GM23338 (cell line): Measurements from ENCODE around the gene TEKT2. TPM values are rescaled to one million over a fixed set of nuclear protein-coding genes. Genes with fewer than 3 reads are reported as not detected.
A peak's percentile ranks its signal among the peaks of the same experiment; 100 is the strongest.

Experiments
- ATAC-seq: fragments of 200-7000 bp; cut with Tn5 transposase; 3 replicates; pipeline ENCODE4 v1.9.1; 2020
- DNase-seq: peaks from one replicate; pipeline ENCODE4 v3.0.0-alpha.2; 2015; ENCODE audit warnings: low spot score
- H2AFZ ChIP-seq: fragments of 200-600 bp; sonication (generic); 2 replicates; pipeline ENCODE4 v1.8.0; 2016; ENCODE audit warnings: antibody characterized with exemption, mild to moderate bottlenecking, moderate library complexity
- H3F3A ChIP-seq: fragments of 200-600 bp; sonication (generic); replicated peaks from 2 replicates; pipeline ENCODE4 v1.8.0; 2017; ENCODE audit warnings: antibody characterized with exemption, mixed run types, low read depth
- H3K27ac ChIP-seq: fragments of 200-600 bp; sonication (generic); 2 replicates; pipeline ENCODE4 v1.6.1; 2016; ENCODE audit warnings: low read depth
- H3K27me3 ChIP-seq: fragments of 200-600 bp; sonication (generic); 2 replicates; pipeline ENCODE4 v1.8.0; 2016; ENCODE audit warnings: mild to moderate bottlenecking, mixed run types, moderate library complexity; ENCODE audit not compliant: insufficient read depth
- H3K36me3 ChIP-seq: fragments of 200-600 bp; sonication (generic); 2 replicates; pipeline ENCODE4 v1.8.0; 2016; ENCODE audit warnings: mild to moderate bottlenecking; ENCODE audit not compliant: insufficient read depth
- H3K4me1 ChIP-seq: fragments of 200-600 bp; sonication (generic); 2 replicates; pipeline ENCODE4 v1.8.0; 2016; ENCODE audit warnings: mild to moderate bottlenecking, moderate library complexity; ENCODE audit not compliant: insufficient read depth
- H3K4me2 ChIP-seq: fragments of 200-600 bp; sonication (generic); 2 replicates; pipeline ENCODE4 v1.7.1; 2017; ENCODE audit warnings: mixed run types
- H3K4me3 ChIP-seq: fragments of 200-600 bp; sonication (generic); 2 replicates; pipeline ENCODE4 v1.6.1; 2016; ENCODE audit warnings: mixed run types
- H3K79me2 ChIP-seq: fragments of 200-600 bp; sonication (generic); replicated peaks from 2 replicates; pipeline ENCODE4 v1.8.0; 2017; ENCODE audit warnings: mild to moderate bottlenecking; ENCODE audit not compliant: insufficient read depth
- H3K9me2 ChIP-seq: fragments of 200-600 bp; sonication (generic); 2 replicates; pipeline ENCODE4 v1.8.0; 2017; ENCODE audit not compliant: insufficient read depth
- H4K20me1 ChIP-seq: fragments of 200-600 bp; sonication (generic); replicated peaks from 2 replicates; pipeline ENCODE4 v1.8.0; 2017; ENCODE audit warnings: mild to moderate bottlenecking; ENCODE audit not compliant: insufficient read depth
- H3K27ac Mint-ChIP-seq: 2 replicates; pipeline ENCODE4 v1.8.0; 2020; ENCODE audit warnings: inconsistent platforms, mild to moderate bottlenecking, moderate library complexity, mixed read lengths
- H3K27me3 Mint-ChIP-seq: 3 replicates; pipeline ENCODE4 v1.8.0; 2022; ENCODE audit warnings: low read depth, mild to moderate bottlenecking, moderate library complexity, mixed read lengths, inconsistent platforms; ENCODE audit not compliant: insufficient read depth, poor library complexity
- H3K36me3 Mint-ChIP-seq: 3 replicates; pipeline ENCODE4 v1.8.0; 2021; ENCODE audit warnings: low read depth, mild to moderate bottlenecking, inconsistent platforms, moderate library complexity, mixed read lengths
- H3K4me1 Mint-ChIP-seq: 3 replicates; pipeline ENCODE4 v1.8.0; 2020; ENCODE audit warnings: mild to moderate bottlenecking, inconsistent platforms, mixed read lengths
- H3K4me3 Mint-ChIP-seq: 3 replicates; pipeline ENCODE4 v1.8.0; 2021; ENCODE audit warnings: moderate library complexity, mild to moderate bottlenecking, inconsistent platforms, mixed read lengths
- H3K9me3 Mint-ChIP-seq: 3 replicates; pipeline ENCODE4 v1.8.0; 2020; ENCODE audit warnings: moderate library complexity, mild to moderate bottlenecking, inconsistent platforms, mixed read lengths
- CTCF ChIP-seq, 2 experiments: fragments of 200-600 bp in 1 of 2; sonication (generic) in 1 of 2; conservative IDR thresholded peaks; 2 replicates each; pipeline versions ENCODE4 v1.5.1 to v1.6.1; 2016 to 2017; ENCODE audit warnings: antibody characterized with exemption in 2 of 2, low read depth in 2 of 2, mild to moderate bottlenecking in 2 of 2, moderate library complexity in 1 of 2
- EZH2 ChIP-seq: fragments of 200-600 bp; sonication (generic); IDR thresholded peaks from one replicate; pipeline ENCODE4 v1.8.0; 2017; ENCODE audit warnings: antibody characterized with exemption, mild to moderate bottlenecking, low read depth; ENCODE audit not compliant: unreplicated experiment
- JUNB ChIP-seq: IDR thresholded peaks from one replicate; pipeline ENCODE4 v1.6.1; 2016; ENCODE audit warnings: antibody characterized with exemption; ENCODE audit not compliant: unreplicated experiment
- REST ChIP-seq: IDR thresholded peaks from one replicate; pipeline ENCODE4 v1.6.1; 2018; ENCODE audit warnings: antibody characterized with exemption; ENCODE audit not compliant: unreplicated experiment
- ZNF114 ChIP-seq: fragments of 250-450 bp; sonication (Bioruptor Pico); IDR thresholded peaks from 2 replicates; pipeline ENCODE4 v1.5.0; 2020; ENCODE audit warnings: mild to moderate bottlenecking, moderate library complexity
- polyA plus RNA-seq: library from polyadenylated mRNA; unstranded; fragments of >200 nt; fragmentation: Nextera tagmentation; extraction: Ambion mirVana; gene quantifications from 2 replicates; pipeline ENCODE4 v1.2.1, GENCODE V29; 2016
- total RNA-seq: library from RNA; depleted of rRNA; stranded (reverse); fragments of >200 nt; shearing (Covaris generic); gene quantifications from 2 replicates; pipeline ENCODE4 v1.2.3, GENCODE V29; 2014

TEKT2 gene
- total and polyA plus RNA-seq, 2 experiments from 2014 or later: 0.36 to 0.94 TPM

DNA sequence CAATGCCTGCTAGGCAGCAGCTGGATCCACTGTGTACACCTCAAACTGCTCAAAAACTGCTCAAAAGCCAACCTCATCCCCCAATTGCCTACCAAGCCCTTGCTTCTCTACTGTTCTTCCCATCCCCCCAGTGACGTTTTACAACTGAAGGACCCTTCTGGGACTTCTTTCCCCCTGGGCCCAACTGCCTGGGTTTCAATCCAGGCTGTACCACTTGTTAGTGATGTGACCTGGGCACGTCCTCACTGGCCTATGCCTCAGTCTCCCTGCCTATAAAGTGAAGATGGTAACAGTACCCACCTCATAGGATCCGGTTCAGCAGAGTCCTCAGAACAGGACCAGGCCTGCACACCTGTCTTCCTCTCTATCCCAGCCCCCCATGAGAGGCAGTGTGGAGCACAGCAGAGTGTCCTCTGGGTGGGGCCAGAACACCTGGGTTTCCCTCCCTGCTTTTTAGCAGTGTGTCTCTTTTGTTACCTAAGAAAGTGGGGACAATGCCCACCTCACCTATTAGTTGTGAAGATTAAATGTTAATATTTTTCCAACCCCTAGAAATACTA, 1.9 kb upstream of the TEKT2 start:
- DNase-seq (no peak), ATAC-seq (no peak; the same call in 2 of the 3 replicates)
- no peaks in the 10 kb centered on the region for H3K79me2 ChIP-seq
- no peak overlapping the region for H3K4me3 Mint-ChIP-seq
- no peaks in the 10 kb centered on the region; the same call in 2 of the 3 replicates for H3K36me3 Mint-ChIP-seq
- H3K27me3 Mint-ChIP-seq: peaks cover 6% of the 10 kb centered on the region
- H3K27ac ChIP-seq: no peak overlapping the region
- no peak overlapping the region for H3K4me2 ChIP-seq
- H3K27me3 ChIP-seq: peaks cover 9% of the 10 kb centered on the region; the same call in 1 of the 2 replicates
- TF ChIP-seq CTCF (conservative IDR thresholded peaks at IDR 0.05; ENCODE audit: low read depth in 2 of 2) (0 out of 4 replicates have a peak, but pooled peaks have one; percentile 1 to 12), EZH2 (no peak)
- no peaks in the 10 kb centered on the region for H4K20me1 ChIP-seq
- H3K4me1 Mint-ChIP-seq: peaks cover 7% of the 10 kb centered on the region; the same call in 1 of the 3 replicates
- H3K9me3 Mint-ChIP-seq: no peaks in the 10 kb centered on the region
- 0 out of 2 replicates have a peak, but pooled peaks cover 10% of the 10 kb centered on the region for H3F3A ChIP-seq
- H2AFZ ChIP-seq: no peak overlapping the region
- H3K27ac Mint-ChIP-seq: no peak overlapping the region
- H3K36me3 ChIP-seq: no peaks in the 10 kb centered on the region
- no peaks in the 10 kb centered on the region for H3K9me2 ChIP-seq
- no peak overlapping the region for H3K4me3 ChIP-seq
- H3K4me1 ChIP-seq: 0 out of 2 replicates have a peak, but pooled peaks cover 2% of the 10 kb centered on the region

GRCh38 chr1:36083219-36083618, 675 bp upstream of the TEKT2 start:
- Histone ChIP-seq H3K4me3 (peak overlapping the region; percentile 81), H4K20me1 (no peaks in the 10 kb centered on the region), H3K9me2 (no peaks in the 10 kb centered on the region), H3K27ac (no peak overlapping the region), H3K4me2 (peak overlapping the region; percentile 93), H3F3A (0 out of 2 replicates have a peak, but pooled peaks cover 10% of the 10 kb centered on the region), H3K36me3 (no peaks in the 10 kb centered on the region), H3K4me1 (peaks cover 3% of the 10 kb centered on the region; the same call in 1 of the 2 replicates), H3K79me2 (no peaks in the 10 kb centered on the region), H2AFZ (no peak overlapping the region), H3K27me3 (peaks cover 9% of the 10 kb centered on the region; the same call in 1 of the 2 replicates)
- no peak for ATAC-seq
- DNase-seq: no peak
- H3K36me3 Mint-ChIP-seq: no peaks in the 10 kb centered on the region; the same call in 2 of the 3 replicates
- no peaks in the 10 kb centered on the region for H3K9me3 Mint-ChIP-seq
- no peak overlapping the region for H3K27ac Mint-ChIP-seq
- peak overlapping the region; percentile 71; the same call in 2 of the 3 replicates for H3K4me3 Mint-ChIP-seq
- H3K4me1 Mint-ChIP-seq: peaks cover 10% of the 10 kb centered on the region; the same call in 1 of the 3 replicates
- H3K27me3 Mint-ChIP-seq: peaks cover 6% of the 10 kb centered on the region
- TF ChIP-seq ZNF114 (CRISPR knock-in tag): no peak
- TF ChIP-seq CTCF (conservative IDR thresholded peaks at IDR 0.05; ENCODE audit: low read depth in 2 of 2): no peak
- no peak for TF ChIP-seq JUNB
- no peak for TF ChIP-seq REST
